Measurements from ENCODE around the gene CMSS1. TPM values are rescaled to one million over a fixed set of nuclear protein-coding genes. Genes with fewer than 3 reads are reported as not detected.

The CMSS1 gene
- total and polyA plus RNA-seq, 2 of the 13 experiments (the other 11 are each of a cell fraction or from before 2014, with no cell fraction given) = 6.4 to 48.7 TPM

DNA sequence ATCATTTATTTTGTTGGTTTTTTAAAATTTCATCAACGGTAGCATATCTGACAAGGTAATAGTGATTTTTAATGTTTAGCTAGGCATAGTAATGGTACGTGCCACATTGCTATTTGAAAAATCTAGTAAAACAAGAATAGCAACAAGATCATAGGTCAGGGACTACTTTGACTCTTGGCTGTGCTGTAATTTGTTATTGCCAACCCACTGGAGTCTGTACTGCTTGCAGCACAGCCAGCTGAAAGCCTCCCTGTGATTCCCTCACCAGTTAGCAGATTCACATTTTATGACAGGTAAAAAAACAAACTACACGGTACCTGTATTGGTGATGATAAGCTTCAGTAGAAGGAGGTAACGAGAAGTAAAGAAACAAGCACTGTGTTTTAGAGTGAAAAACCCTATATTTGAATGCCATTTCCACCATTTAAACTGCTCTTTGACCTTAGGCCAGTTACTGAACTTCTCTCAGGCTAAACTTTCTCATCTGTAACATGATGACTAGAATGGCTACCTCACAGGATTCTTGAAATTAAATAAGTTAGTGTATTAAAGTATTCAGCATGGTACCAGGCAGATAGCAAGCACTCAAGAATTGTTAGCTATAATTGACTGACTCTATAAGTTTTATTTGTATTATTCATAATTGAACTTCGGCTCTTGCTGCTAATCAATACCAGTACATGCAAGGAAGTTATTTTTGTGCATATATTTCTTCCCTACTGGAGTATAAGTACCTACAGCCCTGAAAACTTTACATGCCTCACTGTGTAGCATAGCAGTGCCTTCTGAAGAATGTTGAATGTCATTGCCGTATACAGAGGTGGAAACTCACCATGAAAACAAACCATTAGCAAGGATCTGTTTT is 280.5 kb downstream of the CMSS1 start (continued):
- TF ChIP-seq, protein P1, sequence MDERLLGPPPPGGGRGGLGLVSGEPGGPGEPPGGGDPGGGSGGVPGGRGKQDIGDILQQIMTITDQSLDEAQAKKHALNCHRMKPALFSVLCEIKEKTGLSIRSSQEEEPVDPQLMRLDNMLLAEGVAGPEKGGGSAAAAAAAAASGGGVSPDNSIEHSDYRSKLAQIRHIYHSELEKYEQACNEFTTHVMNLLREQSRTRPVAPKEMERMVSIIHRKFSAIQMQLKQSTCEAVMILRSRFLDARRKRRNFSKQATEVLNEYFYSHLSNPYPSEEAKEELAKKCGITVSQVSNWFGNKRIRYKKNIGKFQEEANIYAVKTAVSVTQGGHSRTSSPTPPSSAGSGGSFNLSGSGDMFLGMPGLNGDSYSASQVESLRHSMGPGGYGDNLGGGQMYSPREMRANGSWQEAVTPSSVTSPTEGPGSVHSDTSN (CRISPR knock-in tag; IDR thresholded peaks at IDR 0.05) = no peak
- no peak for TF ChIP-seq ZFYVE20 (CRISPR knock-in tag; IDR thresholded peaks at IDR 0.05; ENCODE audit: borderline replicate concordance, low read depth)
- TF ChIP-seq, protein P2, sequence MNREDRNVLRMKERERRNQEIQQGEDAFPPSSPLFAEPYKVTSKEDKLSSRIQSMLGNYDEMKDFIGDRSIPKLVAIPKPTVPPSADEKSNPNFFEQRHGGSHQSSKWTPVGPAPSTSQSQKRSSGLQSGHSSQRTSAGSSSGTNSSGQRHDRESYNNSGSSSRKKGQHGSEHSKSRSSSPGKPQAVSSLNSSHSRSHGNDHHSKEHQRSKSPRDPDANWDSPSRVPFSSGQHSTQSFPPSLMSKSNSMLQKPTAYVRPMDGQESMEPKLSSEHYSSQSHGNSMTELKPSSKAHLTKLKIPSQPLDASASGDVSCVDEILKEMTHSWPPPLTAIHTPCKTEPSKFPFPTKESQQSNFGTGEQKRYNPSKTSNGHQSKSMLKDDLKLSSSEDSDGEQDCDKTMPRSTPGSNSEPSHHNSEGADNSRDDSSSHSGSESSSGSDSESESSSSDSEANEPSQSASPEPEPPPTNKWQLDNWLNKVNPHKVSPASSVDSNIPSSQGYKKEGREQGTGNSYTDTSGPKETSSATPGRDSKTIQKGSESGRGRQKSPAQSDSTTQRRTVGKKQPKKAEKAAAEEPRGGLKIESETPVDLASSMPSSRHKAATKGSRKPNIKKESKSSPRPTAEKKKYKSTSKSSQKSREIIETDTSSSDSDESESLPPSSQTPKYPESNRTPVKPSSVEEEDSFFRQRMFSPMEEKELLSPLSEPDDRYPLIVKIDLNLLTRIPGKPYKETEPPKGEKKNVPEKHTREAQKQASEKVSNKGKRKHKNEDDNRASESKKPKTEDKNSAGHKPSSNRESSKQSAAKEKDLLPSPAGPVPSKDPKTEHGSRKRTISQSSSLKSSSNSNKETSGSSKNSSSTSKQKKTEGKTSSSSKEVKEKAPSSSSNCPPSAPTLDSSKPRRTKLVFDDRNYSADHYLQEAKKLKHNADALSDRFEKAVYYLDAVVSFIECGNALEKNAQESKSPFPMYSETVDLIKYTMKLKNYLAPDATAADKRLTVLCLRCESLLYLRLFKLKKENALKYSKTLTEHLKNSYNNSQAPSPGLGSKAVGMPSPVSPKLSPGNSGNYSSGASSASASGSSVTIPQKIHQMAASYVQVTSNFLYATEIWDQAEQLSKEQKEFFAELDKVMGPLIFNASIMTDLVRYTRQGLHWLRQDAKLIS (CRISPR knock-in tag; IDR thresholded peaks at IDR 0.05) = no peak
- TF ChIP-seq DNMT1 (CRISPR knock-in tag; IDR thresholded peaks at IDR 0.05) = no peak
- no peak for TF ChIP-seq GLI4 (CRISPR knock-in tag; IDR thresholded peaks at IDR 0.05; ENCODE audit: borderline replicate concordance)
- no peak for TF ChIP-seq ZNF205 (CRISPR knock-in tag; IDR thresholded peaks at IDR 0.05)
- no peak for TF ChIP-seq MBD4 (IDR thresholded peaks at IDR 0.05; ENCODE audit: borderline replicate concordance, low read length)
- no peak for TF ChIP-seq ZNF484 (CRISPR knock-in tag; IDR thresholded peaks at IDR 0.05; ENCODE audit: borderline replicate concordance, low read depth)
- no peak for TF ChIP-seq ZNF543 (CRISPR knock-in tag; IDR thresholded peaks at IDR 0.05)
- peak; percentile 74 to 80; a peak in 3 of 4 replicates for TF ChIP-seq NR2F1 (CRISPR knock-in tag; IDR thresholded peaks at IDR 0.05)
- TF ChIP-seq RXRB (CRISPR knock-in tag; IDR thresholded peaks at IDR 0.05; ENCODE audit: borderline replicate concordance) = peak; percentile 70
- no peak for TF ChIP-seq MEIS1 (CRISPR knock-in tag; IDR thresholded peaks at IDR 0.05; ENCODE audit: borderline replicate concordance)
- peak; percentile 47 for TF ChIP-seq HNF4G (IDR thresholded peaks at IDR 0.05; ENCODE audit: borderline replicate concordance, low read depth, low read length)
- peak; percentile 24; the same call in 1 of the 2 replicates for TF ChIP-seq HNF4G (CRISPR knock-in tag; IDR thresholded peaks at IDR 0.05; ENCODE audit: borderline replicate concordance, low read depth)
- TF ChIP-seq RNF2 (conservative IDR thresholded peaks at IDR 0.05; ENCODE audit: low read depth) = no peak
- TF ChIP-seq, protein P3, sequence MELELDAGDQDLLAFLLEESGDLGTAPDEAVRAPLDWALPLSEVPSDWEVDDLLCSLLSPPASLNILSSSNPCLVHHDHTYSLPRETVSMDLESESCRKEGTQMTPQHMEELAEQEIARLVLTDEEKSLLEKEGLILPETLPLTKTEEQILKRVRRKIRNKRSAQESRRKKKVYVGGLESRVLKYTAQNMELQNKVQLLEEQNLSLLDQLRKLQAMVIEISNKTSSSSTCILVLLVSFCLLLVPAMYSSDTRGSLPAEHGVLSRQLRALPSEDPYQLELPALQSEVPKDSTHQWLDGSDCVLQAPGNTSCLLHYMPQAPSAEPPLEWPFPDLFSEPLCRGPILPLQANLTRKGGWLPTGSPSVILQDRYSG (CRISPR knock-in tag; IDR thresholded peaks at IDR 0.05) = no peak
- TF ChIP-seq MYNN (CRISPR knock-in tag; IDR thresholded peaks at IDR 0.05; ENCODE audit: low read depth) = no peak
- TF ChIP-seq HES4 (CRISPR knock-in tag; IDR thresholded peaks at IDR 0.05; ENCODE audit: borderline replicate concordance) = no peak
- TF ChIP-seq, protein P4, sequence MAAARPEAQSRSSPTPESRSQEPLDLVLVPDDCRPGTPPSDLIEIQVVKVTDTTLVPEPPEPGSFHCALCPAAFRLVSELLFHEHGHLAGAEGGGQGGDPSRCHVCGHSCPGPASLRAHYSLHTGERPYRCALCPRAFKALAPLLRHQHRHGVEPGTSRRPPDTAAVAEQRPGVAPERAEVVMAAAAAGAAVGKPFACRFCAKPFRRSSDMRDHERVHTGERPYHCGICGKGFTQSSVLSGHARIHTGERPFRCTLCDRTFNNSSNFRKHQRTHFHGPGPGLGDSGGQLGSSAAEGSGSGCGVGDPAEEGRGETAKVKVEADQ (CRISPR knock-in tag; IDR thresholded peaks at IDR 0.05; ENCODE audit: borderline replicate concordance) = no peak
- no peak for TF ChIP-seq TOPORS (CRISPR knock-in tag; IDR thresholded peaks at IDR 0.05)
- TF ChIP-seq, protein P5, sequence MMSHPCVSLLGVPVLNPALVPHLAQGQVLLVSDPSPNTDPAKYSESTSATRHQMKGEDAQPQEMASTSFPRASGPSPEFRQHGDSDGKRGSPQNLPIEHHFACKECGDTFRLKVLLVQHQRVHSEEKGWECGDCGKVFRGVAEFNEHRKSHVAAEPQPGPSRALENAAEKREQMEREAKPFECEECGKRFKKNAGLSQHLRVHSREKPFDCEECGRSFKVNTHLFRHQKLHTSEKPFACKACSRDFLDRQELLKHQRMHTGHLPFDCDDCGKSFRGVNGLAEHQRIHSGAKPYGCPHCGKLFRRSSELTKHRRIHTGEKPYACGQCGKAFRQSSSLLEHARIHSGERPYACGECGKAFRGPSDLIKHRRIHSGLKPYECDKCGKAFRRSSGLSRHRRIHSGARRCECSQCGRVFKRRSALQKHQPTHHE (CRISPR knock-in tag; IDR thresholded peaks at IDR 0.05; ENCODE audit: borderline replicate concordance) = no peak

Measured in HepG2 (cell line).